ENCODE measurements around the gene WNT3A. TPM values are rescaled to one million over a fixed set of nuclear protein-coding genes. Genes with fewer than 3 reads are reported as not detected.

Gene WNT3A
- total and polyA plus RNA-seq, 2 donors (not counting 3 experiments of a cell fraction or from before 2014, with no cell fraction given), result not detected

GRCh38 chr1:228064296-228064695, 57.5 kb downstream of the WNT3A start:
- no peaks in the 10 kb centered on the region for H4K20me1 ChIP-seq (replicated peaks; ENCODE audit: control insufficient read depth, extremely low read depth, insufficient read depth, low read length)
- POLR2A ChIA-PET, result no interaction called here
- no peak for DNase-seq (ENCODE audit: low read depth, low spot score)
- no peak overlapping the region for H3K4me2 ChIP-seq (ENCODE audit: insufficient read depth, low read length)
- H3K36me3 ChIP-seq (ENCODE audit: control insufficient read depth in 2 of 2, extremely low read depth in 1 of 2, insufficient read depth in 2 of 2, low read length in 2 of 2), result no peaks in the 10 kb centered on the region
- H3K27me3 ChIP-seq (ENCODE audit: control insufficient read depth in 2 of 2, insufficient read depth in 2 of 2, low read length in 2 of 2), result peaks cover 6 to 7% of the 10 kb centered on the region in 2 experiments
- H2AFZ ChIP-seq (ENCODE audit: low read depth, low read length), result no peak overlapping the region
- no peak for FAIRE-seq
- no peak overlapping the region for H3K9ac ChIP-seq (replicated peaks; ENCODE audit: extremely low read depth, insufficient read depth, low read length)
- H3K4me1 ChIP-seq (ENCODE audit: control insufficient read depth, extremely low read depth, insufficient read depth, low read length), result no peaks in the 10 kb centered on the region
- TF ChIP-seq GATA2 (IDR thresholded peaks at IDR 0.05; ENCODE audit: insufficient read depth, insufficient read length, low read depth, low read length) (no peak), MYC (IDR thresholded peaks at IDR 0.05; ENCODE audit: low read depth, low read length) (no peak), MAX (IDR thresholded peaks at IDR 0.05; ENCODE audit: insufficient read depth, insufficient read length) (no peak), EZH2 (IDR thresholded peaks at IDR 0.05; ENCODE audit: borderline replicate concordance, low read depth, low read length, severe bottlenecking) (no peak), FOS (IDR thresholded peaks at IDR 0.05; ENCODE audit: borderline replicate concordance, insufficient read depth, low read length) (no peak), POLR2A (IDR thresholded peaks at IDR 0.05; ENCODE audit: low read depth, low read length) (no peak)
- no peaks in the 10 kb centered on the region for H3K79me2 ChIP-seq (ENCODE audit: control insufficient read depth, insufficient read depth, low read length)
- dilution Hi-C loops (cut with MboI; ENCODE audit: extremely low pct_ligation_motif_present, low sequenced_read_pairs) (no loop called here), intact Hi-C loops (cut with micrococcal nuclease) (no loop called here)
- no peak overlapping the region for H3K4me3 ChIP-seq (replicated peaks in 1 of 3; ENCODE audit: insufficient read depth in 1 of 3, low read depth in 1 of 3, low read length in 3 of 3)
- no TSS peak for BruUV-seq (replicated peaks)
- no peak overlapping the region for H3K27ac ChIP-seq (ENCODE audit: insufficient read depth, low read depth, low read length)
- CTCF ChIA-PET, result no interaction called here
- no peaks in the 10 kb centered on the region for H3K9me3 ChIP-seq (replicated peaks; ENCODE audit: control insufficient read depth, insufficient read depth, low read length)
- H3K9me1 ChIP-seq (replicated peaks; ENCODE audit: control insufficient read depth, extremely low read depth, insufficient read depth, low read length), result no peaks in the 10 kb centered on the region

DNA sequence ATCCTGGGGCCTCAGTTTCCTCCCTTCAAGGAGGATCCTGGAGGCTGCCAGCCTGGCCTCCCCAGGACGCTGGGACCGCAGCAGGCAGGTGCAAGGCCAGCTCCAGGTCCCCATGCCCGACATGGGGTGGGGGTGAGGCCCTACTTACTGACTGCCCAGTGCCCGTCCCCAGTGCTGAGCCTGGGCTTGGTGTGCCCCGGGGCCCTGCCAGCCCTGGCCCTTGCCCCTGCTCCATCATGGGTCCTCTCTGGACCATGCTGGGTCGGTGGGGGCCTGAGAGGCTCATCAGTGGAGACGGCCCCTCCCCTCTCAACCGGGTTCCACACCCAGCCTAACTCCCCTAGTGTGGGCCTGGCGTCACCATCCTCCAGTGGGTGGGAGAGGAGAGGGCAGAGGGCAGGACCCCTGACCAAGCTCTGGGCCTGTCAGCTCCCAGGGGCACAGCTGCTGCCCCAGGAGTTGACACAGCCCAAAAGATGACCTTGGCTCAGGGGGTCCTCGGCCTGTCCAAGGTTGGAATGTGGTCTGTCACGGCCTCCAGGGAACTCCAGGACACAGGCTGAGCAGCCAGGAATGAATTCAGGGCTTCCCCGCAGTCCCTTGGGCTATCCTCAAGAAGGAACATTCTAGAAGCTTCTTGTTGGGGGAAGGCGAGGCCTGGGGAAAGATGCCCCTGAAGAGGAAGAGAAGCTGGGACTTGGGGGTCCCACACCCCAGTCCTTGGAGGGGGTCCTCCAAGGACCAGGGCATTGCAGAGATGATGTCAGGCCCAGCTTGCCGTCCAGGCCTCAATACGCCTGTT, 58.1 kb downstream of the WNT3A start:
- DNase-seq (ENCODE audit: low read depth, low spot score), result no peak
- CTCF ChIA-PET, result interaction anchor here (0.7 kb wide), 1 partner anchor 65 kb away, joined by 3 read pairs; no protein-coding TSS in a partner anchor
- no peaks in the 10 kb centered on the region for H3K36me3 ChIP-seq (ENCODE audit: control insufficient read depth in 2 of 2, extremely low read depth in 1 of 2, insufficient read depth in 2 of 2, low read length in 2 of 2)
- no peak for FAIRE-seq
- no peaks in the 10 kb centered on the region for H3K4me1 ChIP-seq (ENCODE audit: control insufficient read depth, extremely low read depth, insufficient read depth, low read length)
- POLR2A ChIA-PET, result no interaction called here
- no peak overlapping the region for H3K27ac ChIP-seq (ENCODE audit: insufficient read depth, low read depth, low read length)
- peaks cover 3 to 4% of the 10 kb centered on the region in 2 experiments for H3K27me3 ChIP-seq (ENCODE audit: control insufficient read depth in 2 of 2, insufficient read depth in 2 of 2, low read length in 2 of 2)
- no peak overlapping the region for H2AFZ ChIP-seq (ENCODE audit: low read depth, low read length)
- no peak for TF ChIP-seq GATA2 (IDR thresholded peaks at IDR 0.05; ENCODE audit: insufficient read depth, insufficient read length, low read depth, low read length)
- TF ChIP-seq MAX (IDR thresholded peaks at IDR 0.05; ENCODE audit: insufficient read depth, insufficient read length), result no peak
- TF ChIP-seq JUN (IDR thresholded peaks at IDR 0.05; ENCODE audit: borderline replicate concordance, insufficient read depth, insufficient read length, low read depth), result no peak
- TF ChIP-seq POLR2A (IDR thresholded peaks at IDR 0.05; ENCODE audit: low read depth, low read length), result no peak
- TF ChIP-seq EZH2 (IDR thresholded peaks at IDR 0.05; ENCODE audit: borderline replicate concordance, low read depth, low read length, severe bottlenecking), result no peak
- TF ChIP-seq POLR2AphosphoS5 (IDR thresholded peaks at IDR 0.05; ENCODE audit: insufficient read depth, low read depth, low read length), result no peak
- TF ChIP-seq CTCF (IDR thresholded peaks at IDR 0.05; ENCODE audit: extremely low read depth in 1 of 2, insufficient read depth in 1 of 2, low read depth in 1 of 2, low read length in 2 of 2), result no peak
- no peak for TF ChIP-seq MYC (IDR thresholded peaks at IDR 0.05; ENCODE audit: low read depth, low read length)
- no peak overlapping the region for H3K4me2 ChIP-seq (ENCODE audit: insufficient read depth, low read length)
- no peak overlapping the region for H3K9ac ChIP-seq (replicated peaks; ENCODE audit: extremely low read depth, insufficient read depth, low read length)
- no peak overlapping the region for H3K4me3 ChIP-seq (replicated peaks in 1 of 3; ENCODE audit: insufficient read depth in 1 of 3, low read depth in 1 of 3, low read length in 3 of 3)
- dilution Hi-C loops (cut with MboI; ENCODE audit: extremely low pct_ligation_motif_present, low sequenced_read_pairs) (no loop called here), intact Hi-C loops (cut with micrococcal nuclease) (no loop called here)
- H4K20me1 ChIP-seq (replicated peaks; ENCODE audit: control insufficient read depth, extremely low read depth, insufficient read depth, low read length), result no peaks in the 10 kb centered on the region
- no peaks in the 10 kb centered on the region for H3K9me3 ChIP-seq (replicated peaks; ENCODE audit: control insufficient read depth, insufficient read depth, low read length)
- no TSS peak for BruUV-seq (replicated peaks)
- no peaks in the 10 kb centered on the region for H3K9me1 ChIP-seq (replicated peaks; ENCODE audit: control insufficient read depth, extremely low read depth, insufficient read depth, low read length)
- no peaks in the 10 kb centered on the region for H3K79me2 ChIP-seq (ENCODE audit: control insufficient read depth, insufficient read depth, low read length)

Measured in endothelial cell of umbilical vein (primary cell).